GM19372 (cell line): Measurements from ENCODE around the gene ZC3H7A.
"Not testable (repeated sequence)": the region's sequence is repeated elsewhere in the genome, so short reads cannot be mapped to it uniquely, and the experiment has no call there.

Source experiments
- ATAC-seq: cut with Tn5 transposase; IDR thresholded peaks from one replicate; pipeline ENCODE4 v1.9.1; 2021; ENCODE audit warnings: mild to moderate bottlenecking, low read depth, moderate library complexity; ENCODE audit not compliant: unreplicated experiment

Gene ZC3H7A

DNA sequence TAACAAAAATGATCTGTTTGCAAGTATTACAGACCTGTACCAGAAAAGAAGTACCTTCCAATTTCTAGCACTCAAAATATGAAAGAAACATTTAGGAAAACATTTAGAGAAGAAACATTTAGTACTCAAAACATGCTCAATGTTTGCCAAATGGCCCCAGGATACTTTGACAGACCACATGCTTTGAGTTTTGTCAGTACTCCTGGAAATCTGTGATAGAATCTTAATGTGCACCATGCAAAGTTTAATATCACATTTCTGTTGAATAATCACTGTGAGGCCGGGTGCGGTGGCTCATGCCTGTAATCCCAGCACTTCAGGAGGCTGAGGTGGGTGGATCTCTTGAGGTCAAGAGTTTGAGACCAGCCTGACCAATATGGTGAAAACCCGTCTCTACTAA is 8.5 kb upstream of the ZC3H7A start:
- ATAC-seq = no peak

DNA sequence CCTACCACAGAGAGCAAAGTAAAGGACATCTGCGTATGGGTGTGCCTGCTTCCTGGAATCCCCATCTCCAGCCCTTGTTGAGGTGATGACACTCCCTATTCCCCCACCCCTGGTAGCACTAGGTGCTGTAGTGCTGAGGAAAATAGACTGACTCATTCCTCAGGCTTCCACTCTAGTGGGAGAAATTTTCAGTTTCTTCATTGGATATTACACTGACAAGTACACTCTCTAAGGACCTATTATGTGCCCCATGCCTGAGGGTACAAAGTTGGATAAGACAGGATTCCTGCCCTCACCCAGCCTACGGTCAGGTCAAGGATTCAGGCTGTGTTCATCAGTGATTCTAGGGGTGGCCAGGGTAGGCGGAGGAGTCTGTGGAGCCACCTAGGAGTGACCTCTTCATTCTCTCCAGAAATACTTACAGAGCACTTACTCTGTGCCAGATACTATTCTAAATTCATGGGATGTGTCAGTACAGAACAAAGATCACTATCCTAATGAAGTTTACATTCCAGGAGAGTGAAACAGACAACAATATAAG is 4.5 kb upstream of the ZC3H7A start:
- no peak for ATAC-seq

DNA sequence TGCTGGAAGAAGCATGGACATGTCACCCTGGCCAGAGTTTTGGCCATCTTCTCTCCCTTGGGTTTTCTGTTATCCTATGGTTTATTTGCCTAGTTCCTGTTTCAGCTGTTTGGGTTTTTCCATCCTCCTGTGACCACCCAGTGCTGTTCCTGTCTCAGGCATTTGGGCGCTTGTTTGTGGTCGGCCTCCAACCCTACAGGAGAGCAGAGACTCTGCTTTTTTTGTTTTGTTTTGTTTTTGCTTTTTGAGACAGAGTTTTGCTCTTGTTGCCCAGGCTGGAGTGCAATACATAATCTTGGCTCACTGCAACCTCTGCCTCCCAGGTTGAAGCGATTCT is 3.3 kb upstream of the ZC3H7A start:
- no peak for ATAC-seq

DNA sequence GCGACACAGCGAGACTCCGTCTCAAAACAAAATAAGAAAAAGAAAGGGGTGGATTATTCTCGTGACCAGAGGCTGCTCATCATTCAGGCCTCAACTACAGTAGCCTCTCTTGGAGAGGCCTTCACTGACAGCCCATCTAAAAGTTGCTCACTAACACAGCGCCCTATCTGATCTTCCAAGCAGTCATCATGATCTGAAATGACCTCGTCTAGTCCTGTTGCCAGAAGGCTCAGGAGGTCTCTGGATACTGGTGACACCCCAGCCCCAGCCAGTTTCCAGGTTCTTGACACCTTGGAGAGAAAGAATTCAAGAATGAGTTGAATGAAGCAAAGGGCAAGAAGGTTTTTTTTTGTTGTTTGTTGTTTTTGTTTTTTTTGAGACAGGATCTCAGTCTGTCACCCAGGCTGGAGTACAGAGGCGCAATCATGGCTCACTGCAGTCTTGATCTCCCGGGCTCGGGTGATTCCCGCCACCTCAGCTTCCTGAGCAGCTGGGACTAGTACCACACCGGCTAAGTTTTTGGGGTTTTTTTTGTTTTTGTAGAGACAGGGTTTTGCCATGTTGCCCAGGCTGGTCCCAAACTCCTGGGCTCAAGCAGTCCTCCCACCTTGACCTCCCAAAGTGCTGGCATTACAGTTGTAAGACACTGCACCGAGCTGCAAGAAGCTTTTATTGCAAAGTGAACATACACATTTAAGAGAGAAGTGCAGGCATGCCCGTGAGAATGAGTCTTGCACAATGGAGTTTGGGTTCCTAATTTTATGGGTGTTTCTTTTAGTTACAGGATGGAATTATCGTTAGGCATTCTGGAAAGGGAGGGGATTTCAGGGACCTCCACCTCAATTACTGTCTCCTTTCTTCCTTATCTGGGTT is 2.7 kb upstream of the ZC3H7A start:
- no peak for ATAC-seq

DNA sequence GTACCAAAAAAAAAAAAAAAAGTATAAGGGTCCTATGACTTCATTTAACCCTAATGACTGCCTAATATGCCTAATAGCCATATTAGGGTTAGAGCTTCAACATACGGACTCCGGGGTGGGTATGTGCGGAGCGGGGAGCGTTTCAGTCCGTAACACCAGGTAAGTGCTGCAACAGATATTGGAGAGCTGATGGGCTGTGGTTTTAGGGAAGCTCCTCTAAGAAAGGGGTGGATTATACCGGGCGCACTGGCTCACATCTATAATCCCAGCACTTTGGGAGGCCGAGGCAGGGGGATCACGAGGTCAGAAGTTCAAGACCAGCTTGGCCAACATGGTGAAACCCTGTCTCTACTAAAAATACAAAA is 1.9 kb upstream of the ZC3H7A start:
- no peak for ATAC-seq

DNA sequence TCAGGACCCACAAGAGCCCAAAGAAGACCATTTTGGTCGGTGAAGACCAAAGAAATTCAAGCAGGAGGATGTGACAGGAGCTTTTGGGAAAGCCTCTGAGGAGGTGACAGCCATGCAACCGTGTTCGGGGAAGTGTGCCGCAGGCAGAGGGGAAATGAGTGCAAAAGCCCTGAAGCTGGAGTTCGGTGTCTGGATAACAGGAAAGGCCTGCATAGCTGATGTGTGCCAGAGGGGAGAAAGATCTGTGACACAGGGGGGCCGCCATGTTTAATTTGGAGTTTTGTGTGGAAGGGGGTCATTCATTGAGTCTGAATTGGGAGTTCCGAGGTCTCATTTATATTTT is 870 bp upstream of the ZC3H7A start:
- ATAC-seq = no peak

DNA sequence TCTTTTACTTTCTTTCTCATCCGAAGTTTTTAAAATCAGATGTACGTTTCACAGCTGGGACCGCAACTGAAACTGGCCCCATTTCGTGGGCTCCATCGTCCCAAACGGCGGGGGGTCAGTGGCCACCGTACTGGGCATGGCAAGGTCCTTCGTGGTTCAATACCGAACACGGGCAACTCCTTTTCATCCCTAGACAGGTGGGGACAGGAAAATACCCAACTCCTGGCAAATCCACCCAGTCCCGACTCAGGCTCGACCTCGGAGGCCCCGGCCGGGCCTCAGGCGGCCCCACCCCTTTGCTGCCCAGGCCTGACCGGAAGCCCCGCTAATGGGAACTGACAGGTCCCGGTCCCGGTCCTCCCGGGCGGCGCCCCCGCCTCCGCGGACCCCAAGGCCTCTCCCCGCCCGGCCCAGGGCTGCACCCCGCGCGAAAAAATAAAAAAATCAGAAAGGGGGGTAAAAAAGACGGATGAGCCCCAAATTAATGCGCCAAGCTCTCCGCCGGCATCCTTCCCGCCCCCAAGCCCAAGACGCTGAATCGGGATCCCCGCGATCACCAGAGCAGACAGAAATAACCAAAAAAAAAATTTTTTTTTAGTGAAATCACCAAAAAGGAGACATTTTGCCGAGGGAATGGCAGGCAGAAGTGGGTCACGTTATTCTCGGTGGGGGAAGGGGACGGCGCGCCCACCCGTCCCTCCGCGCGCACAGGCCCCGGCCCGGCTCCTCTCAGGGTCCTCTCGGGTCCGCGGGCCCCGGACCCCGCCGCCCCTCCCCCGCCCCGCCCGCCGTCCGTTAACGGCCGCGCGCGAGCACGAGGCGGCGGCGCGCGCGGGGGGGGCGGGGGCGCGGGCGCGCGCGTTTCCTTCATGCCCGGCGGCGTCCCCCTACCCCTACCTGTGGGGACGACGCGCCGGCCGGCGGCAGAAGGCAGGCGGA is 562 bp downstream of the ZC3H7A start:
- no peak for ATAC-seq

DNA sequence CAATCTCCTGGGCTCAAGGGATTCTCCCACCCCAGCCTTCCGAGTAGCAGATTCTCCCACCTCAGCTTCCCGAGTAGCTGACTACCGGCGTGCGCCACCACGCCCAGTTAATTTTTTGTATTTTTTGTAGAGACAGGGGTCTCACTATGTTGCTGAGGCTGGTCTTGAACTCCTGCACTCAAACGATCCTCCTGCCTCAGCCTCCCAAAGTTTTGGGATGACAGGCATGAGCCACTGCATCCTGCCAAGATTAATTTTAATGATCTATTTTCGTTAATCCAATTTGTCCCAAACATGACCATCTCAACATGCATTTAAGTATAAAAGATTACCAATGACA is 1.2 kb downstream of the ZC3H7A start:
- no peak for ATAC-seq

DNA sequence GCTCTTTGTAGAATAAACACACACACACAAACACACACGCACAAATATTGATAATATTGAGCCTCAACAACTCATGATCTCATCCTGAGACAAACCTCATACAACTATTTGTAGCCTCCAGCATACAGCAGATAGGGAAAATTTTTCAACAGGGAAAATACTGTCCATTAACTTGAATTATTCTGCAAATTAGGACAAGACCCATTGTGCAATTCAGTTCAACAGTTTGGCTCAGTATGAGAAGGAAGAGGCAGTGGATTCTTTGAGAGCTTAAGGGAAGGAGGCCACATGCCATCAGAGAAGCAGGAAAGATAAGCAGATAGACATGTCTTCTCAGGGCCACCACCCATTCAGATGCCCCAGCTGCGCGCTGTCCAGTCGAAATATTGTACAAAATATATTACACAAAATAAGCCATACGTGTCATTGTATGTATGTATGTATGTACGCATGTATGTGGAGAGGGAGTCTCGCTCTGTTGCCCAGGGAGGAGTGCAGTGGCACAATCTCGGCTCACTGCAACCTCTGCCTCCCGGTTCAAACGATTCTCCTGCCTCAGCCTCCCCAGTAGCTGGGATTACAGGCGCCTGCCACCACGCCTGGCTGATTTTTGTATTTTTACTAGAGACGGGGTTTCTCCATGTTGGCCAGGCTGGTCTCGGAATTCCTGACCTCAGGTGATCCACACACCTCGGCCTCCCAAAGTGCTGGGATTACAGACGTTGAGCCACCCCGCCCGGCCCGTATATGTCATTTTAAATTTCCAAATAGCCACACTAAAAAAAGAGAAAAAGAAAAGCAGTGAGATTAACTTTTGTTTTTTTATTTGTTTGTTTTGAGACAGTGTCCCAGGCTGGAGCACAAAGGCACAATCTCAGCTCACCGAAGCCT is 1.8 kb downstream of the ZC3H7A start:
- no peak for ATAC-seq

DNA sequence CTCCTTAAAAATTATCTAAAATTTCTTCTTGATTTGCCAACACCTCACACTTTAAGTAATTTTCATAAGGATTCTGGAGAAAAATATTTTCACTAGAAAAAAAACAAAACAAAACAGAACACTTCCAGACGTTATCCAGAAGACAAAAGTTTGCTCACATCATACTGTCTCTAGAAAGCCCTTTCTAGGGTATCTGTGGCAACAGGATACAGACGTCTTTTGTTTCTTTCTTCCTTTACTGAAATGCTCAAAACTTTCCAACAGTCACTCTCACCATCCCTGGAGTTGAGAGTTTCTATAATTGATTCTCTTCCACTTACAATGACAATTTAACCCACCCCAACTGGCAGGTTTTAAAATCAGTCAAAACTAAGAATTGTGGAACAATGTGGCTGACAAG is 2.6 kb downstream of the ZC3H7A start:
- no peak for ATAC-seq

DNA sequence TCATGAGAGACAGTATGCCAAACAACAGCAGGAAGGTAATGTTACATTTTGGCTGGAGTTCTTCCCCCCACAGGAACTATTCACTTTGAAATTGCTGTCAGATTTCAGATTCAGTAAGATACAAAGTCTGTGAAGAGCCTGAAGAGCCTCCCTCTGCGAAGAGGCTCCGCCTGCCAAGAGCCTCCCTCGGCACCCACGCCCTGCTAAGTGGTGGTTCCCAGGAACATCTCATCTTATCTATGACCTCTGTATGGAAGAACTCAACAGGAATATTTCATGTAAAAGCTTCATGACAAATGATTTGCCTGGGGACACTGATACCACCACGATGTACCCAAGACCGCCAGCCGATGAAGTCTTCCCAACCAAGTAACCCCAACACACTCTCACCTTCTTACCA is 3.2 kb downstream of the ZC3H7A start:
- no peak for ATAC-seq

DNA sequence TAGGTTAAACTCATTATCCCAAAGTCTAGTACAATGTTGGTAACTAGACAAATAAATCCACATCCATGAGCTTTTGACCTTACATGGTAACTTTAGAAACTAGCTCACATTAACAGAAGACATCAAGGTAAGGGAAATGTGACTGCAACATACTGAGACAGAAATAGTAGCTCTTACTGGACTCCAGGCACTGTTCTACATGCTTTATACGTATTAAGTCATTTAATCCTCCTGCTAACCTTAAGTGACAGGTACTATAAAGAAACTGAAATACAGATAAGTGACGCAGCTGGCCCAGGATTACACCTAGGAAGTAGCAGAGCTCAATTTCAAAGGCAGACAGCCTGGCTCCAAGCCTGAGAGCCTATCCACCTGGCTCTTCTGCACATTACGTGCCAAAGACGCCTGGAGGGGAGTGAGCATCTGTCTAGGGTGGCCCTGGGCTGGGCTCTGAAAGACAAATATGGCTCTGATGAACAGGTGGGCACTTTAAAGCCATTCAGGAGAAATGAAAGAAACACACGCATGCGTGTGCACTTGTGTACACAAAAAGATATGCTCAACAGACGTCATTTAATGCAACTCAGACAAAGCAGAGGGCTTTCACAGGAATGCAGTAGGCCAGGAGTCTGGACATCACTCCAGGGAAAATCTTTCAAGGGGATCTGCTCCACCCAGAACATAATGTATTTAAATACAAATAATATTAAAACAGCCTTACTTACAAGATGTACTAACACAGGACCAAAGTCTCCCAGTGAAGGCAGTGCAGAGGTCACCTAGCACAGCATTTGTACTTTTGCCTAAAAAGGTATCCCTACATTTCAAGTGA is 4.4 kb downstream of the ZC3H7A start:
- no peak for ATAC-seq

DNA sequence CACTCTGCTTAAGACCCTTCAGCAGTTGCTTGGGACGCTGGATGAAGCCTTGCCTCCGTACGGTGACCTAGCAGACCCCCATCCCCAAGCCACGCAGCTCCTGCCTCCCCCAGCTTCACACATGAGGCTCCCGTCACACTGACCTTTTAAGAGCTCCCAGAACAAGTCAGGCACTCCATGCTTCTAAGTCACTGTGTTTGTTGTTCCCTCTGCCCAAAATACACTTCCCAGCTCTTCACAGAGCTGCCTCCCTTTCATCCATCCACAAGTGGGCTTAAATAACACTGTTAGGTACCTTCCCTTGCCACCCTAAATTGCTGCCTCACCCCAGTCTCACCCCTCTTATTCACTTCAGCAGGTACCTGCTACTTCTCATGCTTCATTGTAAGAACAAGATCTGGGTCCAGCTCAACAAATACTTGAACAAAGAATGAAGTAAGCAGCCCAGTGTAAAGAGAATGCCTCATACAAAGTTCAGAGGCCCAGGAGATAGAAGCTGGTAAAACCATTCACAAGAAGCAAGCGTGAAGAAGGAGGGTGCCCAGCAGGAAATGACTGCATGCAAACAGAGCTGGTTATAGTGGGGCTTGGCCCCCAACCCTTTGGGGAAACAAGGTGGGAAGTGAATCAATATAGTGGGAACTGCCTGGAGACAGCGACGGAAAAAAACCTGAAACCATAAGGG is 5.8 kb downstream of the ZC3H7A start:
- no peak for ATAC-seq

DNA sequence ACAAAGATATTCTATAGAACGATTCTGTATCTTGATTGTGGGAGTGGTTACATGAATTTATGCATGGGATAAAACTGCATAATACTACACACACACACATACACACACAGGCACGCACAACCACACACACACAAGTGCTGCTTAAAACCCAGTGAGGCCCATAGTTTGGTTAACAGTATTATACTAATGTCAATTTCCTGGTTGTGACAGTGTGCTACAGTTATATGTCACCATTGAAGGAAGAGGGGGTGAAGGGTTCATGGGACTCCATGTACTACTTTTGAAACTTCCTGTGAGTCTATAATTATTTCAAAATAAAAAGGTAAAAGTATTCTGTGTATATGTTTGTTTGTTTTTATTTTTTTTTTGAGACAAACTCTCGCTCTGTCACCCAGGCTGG is 8.1 kb downstream of the ZC3H7A start:
- no peak for ATAC-seq

DNA sequence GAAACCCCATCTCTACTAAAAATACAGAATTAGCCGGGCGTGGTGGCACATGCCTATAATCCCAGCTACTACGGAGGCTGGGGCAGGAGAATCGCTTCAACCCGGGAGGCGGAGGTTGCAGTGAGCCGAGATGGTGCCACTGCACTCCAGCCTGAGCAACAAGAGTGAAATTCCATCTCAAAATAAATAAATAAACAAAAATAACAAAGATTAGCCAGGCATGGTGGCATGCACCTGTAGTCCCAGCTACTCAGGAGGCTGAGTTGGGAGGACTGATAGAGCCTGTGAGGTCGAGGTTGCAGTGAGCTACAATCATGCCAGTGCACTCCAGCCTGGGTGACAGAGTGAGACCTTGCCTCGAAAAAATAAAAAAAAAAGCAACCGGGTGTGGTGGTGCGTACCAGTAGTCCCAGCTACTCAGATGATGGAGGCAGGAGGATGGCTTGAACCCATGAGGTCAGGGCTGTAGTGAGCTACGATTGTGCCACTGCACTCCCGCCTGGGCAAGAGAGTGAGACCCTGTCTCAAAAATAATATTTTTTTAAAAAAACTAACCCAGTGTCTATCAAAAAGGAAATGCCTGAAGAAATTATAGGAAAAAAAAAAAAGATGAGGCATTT is 12.0 kb downstream of the ZC3H7A start:
- not testable (repeated sequence) for ATAC-seq

DNA sequence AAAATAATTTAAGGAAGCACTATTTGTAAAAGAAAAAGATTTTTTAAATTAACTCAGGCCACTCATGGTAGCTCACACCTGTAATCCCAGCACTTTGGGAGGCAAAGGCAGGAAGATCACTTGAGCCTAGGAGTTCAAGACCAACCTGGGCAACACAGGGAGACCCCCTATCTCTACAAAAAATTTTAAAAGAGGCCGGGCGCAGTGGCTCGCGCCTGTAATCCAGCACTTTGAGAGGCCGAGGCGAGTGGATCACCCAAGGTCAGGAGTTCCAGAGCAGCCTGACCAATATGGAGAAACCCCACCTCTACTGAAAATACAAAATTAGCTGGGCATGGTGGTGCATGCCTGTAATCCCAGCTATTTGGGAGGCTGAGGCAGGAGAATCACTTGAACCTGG is 12.7 kb downstream of the ZC3H7A start:
- ATAC-seq = not testable (repeated sequence)

DNA sequence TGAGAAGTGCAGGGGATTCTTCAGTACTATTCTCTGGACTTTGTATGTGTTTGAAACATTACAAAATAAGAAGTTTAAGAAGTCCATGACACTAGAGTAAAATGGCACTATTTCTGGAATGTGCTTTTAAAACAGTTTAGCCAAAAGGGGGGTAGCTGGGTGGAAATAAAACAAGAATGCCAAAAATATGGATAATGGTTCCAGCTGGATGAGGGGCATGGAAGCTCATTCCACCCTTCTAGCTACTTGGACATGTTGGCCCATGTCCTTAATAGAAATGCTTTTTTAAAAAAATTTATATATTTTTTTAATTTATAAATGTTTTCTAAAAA is 13.1 kb downstream of the ZC3H7A start:
- ATAC-seq = no peak

DNA sequence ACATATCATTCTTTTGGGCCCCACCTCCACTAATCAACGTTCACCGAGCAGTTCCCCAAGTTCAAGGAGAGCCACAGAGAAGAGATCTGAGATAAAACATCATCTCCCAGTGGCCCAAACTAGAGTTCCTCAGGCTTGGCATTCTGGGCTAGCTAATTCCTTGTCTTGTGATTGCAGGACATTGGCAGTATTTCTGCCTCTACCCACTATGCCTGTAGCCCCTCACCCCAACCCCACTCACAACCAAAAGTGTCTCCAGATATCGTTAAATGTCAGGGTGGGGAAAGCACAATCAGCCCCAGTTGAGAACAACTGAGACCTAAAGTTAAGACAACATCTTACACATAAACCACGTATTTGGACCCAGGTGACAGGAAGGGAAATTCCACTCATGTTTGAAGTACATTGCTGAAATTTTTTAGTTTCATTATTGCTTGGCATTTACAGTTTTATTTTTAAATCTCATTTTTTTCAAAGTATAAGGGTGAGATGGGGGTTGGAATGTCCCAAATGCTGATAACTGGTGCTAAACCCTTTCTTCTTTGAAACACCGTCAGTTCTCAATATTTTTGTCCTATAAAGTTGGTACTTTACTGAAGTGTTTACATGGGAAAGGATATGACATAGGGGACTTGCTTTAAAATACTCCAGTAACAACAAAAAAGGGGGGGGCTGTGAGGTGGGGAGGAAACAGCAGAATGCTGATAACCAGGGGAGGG is 13.6 kb downstream of the ZC3H7A start:
- ATAC-seq = peak; percentile 55
